GM21737 (cell line): Measurements from ENCODE around the gene MBD5.
"Not testable (repeated sequence)": the region's sequence is repeated elsewhere in the genome, so short reads cannot be mapped to it uniquely, and the experiment has no call there.

Experiments
- ATAC-seq: cut with Tn5 transposase; IDR thresholded peaks from one replicate; pipeline ENCODE4 v1.9.1; 2021; ENCODE audit warnings: mild to moderate bottlenecking, moderate library complexity; ENCODE audit not compliant: unreplicated experiment

MBD5 gene

DNA sequence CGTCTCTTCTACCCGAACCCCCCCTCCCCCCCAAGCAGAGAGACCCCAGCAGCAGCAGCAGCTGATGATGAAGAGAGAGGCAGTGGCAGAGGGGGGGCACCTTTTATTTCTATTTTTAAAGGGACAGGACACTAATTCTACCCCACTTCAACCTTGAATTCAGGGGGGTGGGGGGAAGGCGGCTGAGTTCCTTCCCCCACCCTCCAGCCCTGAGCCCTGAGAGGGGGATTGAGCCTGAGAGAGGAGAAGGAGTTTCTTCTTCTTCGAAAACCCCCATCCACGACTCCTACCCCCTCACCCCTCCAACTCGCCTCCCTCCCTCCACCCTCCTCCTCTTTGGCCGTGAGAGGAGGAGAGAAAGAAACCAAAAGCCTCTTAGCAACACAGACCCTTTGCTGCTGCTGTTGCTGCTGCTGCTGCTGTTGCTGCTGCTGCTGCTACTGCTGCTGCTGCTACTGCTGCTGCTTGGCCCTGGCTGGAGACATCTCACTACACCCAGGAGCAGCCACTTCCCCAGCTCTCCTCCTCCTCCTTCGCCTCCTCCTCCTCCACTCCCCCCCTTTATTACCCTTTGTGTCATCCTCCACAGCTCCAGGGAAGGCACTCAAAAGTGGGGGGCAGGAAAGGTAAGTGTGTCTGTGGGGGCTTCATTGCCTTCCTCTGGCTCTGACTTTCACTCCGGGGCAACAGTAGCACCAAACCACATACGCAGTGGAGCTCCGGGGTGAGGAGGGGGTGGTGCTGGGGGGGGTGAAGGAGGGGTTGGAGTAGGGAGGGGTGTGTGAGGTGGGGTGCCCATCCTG, at the start of gene MBD5:
MBD5 (plus strand) TSS at position 33 of the 803 bp plus-strand sequence.
- ATAC-seq = peak; percentile 34

DNA sequence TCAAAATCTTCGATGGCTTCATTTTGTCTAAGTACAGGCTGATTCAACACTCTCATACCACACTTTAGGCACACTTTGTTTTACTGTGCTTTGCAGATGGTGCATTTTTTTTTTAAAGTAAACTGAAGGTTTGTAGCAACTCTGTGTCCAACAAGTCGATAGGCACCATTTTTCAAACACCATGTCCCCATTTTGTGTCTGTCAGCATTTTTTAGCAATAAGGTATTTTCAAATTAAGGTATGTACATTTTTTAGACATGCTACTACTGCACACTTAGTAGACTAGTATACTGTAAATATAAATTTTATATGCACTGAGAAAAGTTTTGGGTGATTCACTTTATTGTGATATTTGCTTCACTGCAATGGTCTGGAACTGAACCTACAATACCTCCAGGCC, 44.8 kb upstream of the MBD5 start:
- no peak for ATAC-seq

DNA sequence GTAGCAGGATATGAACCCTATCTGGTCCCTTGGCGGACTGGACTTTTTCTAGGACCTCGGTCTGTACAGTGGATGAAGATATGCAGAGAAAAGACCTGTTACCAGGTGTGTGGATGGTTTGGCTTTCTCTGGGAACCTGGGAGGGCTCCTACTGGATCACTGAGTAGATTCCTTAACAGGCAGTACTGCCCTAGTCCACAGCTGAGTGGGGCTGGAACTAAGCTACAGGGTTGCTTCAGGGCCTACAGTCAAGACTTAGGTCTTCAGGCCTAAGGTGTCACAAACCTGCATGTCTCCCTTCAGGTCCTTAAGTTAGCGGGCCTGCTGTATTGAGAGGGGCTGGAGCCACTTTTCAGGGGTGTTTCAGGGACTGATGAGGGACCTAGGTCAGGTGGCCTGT, 43.2 kb upstream of the MBD5 start:
- no peak for ATAC-seq

DNA sequence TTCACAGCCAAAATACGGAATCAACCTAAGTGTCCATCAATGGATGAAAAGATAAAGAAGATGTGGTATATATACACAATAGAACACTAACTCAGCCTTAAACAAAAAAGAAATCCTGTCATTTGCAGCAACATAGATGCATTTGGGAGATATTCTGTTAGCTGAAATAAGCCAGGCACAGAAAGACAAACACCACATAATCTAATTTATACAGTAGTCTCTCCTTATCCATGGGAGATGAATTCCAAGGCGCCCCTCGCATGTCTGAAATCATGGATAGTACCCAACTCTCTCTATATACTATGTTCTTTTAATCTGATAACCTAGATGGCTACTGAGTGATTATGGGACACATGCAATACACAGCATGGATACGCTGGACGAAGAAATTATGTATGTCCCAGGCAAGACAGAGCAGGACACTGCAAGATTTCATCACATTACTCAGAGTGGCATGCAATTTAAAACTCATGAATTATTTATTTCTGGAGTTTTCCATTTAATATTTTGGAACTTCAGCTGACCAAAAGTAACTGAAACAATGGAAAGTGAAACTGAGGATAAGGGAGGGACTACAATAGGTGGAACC, 39.9 kb upstream of the MBD5 start:
- ATAC-seq = no peak

DNA sequence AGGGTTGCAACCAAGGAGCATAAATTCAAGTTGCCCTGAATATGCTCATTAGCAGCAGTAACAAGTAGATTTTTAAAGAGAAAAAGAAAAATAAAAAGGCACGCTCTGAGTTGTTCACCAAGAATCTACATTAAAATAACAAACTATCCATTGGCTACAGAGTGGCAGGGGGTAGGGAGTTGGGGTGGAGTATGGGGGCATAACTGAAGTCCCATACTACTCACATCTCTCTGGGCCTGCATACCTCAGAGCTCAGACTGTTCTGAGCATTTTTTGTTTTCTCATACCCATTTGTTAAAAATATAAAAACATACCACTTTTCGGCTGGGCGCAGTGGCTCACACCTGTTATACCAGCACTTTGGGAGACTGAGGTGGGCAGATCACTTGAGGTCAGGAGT, 31.8 kb upstream of the MBD5 start:
- ATAC-seq = no peak

DNA sequence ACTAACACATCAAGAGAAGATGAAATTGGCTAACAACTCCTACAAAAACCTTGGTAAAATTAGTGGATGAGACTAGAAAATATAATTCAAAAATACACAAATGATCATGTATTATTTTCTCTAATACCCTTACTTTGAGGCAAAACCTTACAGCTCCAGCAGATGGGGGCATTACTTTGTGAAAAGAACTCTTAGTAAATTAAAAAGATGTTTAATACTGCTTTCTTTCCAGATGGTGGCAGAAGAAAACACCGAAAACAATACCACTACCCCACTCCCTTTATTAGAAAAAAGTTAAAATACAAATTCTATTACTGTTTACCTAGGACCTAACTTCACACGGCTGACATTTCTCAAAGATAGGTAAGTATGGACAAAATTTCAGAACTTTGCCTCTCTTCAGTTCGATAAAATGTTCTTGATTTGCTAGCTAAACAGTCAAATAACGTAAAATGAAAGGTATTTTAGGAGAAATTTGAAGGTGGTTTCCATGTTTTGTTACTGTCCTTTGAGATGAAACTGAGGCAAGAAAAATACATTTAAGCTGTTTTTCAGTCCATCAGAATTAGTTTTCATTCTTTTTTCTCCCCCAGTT, 31.0 kb upstream of the MBD5 start:
- ATAC-seq = peak; percentile 80

DNA sequence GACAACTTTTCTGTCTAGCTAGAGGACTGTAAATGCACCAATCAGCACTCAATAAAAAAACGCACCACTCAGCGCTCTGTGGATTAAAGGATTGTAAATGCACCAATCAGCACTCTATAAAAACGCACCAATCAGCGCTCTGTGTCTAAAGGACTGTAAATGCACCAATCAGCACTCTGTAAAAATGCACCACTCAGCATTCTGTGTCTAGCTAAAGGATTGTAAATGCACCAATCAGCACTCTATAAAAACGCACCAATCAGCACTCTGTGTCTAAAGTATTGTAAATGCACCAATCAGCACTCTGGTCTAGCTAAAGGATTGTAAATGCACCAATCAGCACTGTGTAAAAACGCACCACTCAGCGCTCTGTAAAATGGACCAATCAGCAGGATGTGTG, 25.9 kb upstream of the MBD5 start:
- ATAC-seq = not testable (repeated sequence)

DNA sequence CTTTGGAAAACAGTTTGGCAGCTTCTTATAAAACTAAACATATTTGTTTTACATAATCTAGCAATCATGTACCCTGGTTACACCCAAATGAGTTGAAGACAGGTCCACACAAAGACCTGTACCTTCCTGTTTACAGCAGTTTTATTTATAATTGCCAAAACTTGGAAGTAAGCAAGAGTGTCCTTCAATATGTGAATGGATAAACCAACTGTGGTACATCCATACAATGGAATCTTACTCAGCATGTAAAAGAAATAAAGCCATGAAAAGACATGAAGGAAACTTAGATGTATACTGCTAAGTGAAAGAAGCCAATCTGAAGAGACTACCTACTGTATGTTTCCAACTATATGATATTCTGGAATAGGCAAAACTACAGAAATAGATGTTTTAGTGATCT, 24.1 kb upstream of the MBD5 start:
- ATAC-seq = no peak

DNA sequence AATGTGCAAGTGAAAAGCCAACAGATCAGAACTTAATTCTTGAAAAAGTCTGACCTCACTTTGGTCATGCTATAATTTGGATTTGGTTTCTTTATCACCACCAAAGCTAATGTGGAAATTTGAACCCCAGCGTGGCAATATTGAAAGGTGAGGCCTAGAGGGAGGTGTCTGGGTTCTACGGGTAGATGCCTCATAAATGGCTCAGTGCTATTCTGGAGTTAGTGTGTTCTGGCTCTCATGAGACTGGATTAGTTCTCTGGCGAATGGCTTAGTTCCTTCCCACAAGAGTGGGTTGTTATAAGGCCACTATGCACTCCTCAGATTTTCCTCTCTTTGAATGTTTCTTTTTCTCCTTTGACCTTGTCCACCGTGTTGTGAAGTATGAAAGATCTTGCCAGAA, 22.7 kb upstream of the MBD5 start:
- no peak for ATAC-seq

DNA sequence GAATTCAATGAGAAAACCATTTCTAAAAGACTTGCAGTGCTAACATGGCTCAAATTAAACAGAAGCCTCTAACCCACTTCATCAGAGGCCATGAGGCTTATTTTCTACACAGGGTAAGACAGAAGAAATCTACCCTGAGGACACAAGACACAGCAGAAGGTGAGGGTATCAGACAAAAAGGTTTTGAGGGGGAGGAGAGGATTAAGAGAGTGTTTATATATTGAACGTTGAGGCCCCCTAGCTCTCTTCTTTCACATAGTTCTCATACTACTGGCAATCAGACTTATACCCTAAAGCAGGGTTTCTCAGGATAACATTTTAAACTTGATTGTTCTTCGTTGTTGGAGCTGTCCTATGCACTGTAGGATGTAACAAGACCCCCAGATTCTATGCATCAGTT, 21.8 kb upstream of the MBD5 start:
- ATAC-seq = no peak

DNA sequence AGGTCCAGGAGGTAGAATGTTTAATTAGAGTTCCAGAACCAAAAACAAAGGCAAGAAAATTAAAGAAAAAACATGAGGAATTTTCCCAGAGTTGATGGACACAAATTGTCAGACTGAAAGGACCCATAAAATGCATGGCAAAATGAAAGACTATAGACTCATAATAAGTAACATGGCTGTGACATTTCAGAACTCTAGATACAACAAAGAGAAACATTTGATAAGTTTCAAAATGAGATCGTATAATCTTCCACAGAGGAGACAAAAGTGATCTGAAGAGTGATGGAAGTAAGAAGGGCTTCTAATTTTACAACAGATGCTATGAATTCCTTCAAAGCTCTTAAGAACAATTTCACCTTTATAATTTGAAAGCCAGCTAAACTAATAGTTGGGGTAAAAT, 20.8 kb upstream of the MBD5 start:
- no peak for ATAC-seq

DNA sequence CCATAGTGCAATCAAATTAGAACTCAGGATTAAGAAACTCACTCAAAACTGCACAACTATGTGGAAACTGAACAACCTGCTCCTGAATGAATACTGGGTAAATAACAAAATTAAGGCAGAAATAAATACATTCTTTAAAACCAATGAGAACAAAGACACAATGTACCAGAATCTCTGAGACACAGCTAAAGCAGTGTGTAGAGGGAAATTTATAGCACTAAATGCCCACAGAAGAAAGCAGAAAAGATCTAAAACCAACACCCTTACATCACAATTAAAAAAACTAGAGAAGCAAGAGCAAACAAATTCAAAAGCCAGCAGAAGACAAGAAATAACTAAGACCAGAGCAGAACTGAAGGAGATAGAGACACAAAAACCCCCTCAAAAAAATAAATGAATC, 18.5 kb upstream of the MBD5 start:
- ATAC-seq = not testable (repeated sequence)

DNA sequence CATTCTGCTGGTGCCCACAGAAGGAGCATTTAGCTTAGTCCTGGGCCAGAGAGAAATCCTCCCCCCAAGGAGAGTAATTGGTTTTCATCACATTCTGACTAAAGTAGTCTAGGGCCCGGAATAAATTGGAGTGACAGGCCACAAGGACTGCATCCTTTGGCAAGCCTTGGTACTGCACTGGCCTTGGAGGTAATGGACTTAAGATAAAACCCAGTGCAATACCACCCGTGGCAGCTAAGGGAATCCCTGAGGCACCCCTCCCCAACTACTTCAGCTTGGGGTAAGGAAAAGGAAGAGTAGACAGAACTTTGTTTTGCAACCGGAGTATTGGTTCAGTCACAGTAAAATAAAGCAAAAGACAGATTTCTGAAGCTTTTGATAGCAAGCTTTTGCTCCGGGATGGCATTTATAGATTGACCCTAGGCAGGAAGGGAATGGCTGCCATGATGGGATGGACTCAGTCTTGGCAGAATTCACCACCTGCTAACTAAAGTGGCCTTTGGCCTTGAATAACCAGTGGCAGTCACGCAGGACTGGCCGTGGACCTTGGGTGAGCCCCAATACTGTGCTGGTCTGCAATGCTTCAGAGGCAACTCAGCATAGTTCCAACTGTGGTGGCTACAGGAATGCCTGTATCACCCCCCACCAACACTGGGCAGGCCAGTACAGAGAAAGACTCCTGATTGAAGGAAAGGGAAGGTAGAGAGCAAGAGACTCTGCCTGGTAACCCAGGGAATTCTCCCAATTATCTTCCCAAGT, 14.5 kb upstream of the MBD5 start:
- no peak for ATAC-seq

DNA sequence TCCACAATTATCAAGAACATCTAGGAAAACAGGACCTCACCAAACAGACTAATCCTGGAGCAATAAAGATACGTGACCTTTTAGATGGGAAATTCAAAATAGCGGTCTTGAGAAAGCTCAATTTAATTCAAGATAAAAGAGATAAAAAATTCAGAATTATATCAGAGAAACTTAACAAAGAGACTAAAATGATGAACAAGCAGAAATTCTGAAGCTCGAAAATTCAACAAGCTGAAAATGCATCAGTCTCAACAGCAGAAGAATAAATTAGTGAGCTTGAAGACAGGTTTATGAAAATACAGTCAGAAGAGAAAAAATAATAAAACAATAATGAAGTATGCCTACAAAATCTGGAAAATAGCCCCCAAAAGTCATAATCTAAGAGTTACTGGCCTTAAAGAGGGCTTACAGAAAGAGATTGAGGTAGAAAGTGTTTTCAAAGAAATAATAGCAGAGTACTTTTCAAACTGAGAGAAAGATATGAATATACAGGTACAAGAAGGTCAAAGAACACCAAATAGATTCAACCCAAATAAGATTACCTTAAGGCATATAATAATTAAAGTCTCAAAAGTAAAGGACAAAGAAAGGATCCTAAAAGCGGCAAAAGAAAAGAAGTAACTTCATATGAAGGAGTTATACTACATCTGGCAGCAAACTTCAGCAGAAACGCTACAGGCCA, 13.5 kb upstream of the MBD5 start:
- no peak for ATAC-seq

DNA sequence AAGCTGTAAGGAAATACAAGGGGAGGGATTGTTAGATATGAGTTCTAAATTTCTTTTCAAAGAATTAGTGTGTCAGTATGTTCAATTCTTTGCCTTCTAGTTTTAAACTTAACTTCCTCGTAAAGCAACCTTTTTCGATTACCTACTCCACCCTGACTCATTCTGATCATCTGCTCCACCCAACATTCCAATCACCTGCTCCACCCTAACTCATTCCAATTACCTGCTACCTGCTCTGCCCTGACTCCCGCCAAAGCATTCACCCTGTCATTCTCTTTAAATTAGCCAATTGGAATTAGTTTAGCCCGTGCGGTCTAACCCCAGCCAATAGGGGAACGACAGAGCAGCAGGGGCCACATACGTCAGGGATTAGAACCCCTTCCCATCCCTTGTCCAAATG, 12.5 kb upstream of the MBD5 start:
- ATAC-seq = not testable (repeated sequence)

DNA sequence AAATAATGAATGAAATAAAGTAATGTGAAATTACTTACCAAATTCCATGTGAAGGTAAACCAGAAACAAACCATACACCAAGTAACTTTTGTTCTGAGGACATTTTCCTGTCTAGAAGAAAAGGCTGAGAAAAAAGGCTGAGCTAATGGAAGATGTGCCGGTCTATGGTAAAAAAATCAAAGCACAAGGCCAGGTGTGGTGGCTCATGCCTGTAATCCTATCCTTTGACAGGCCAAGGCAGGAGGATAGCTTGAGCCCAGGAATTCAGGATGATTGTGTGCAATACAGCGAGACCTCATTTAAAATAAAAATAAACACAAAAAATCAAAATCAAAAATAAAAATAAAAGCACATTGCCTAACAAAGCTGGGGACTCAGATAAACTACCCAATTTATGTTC, 7.0 kb upstream of the MBD5 start:
- ATAC-seq = no peak

DNA sequence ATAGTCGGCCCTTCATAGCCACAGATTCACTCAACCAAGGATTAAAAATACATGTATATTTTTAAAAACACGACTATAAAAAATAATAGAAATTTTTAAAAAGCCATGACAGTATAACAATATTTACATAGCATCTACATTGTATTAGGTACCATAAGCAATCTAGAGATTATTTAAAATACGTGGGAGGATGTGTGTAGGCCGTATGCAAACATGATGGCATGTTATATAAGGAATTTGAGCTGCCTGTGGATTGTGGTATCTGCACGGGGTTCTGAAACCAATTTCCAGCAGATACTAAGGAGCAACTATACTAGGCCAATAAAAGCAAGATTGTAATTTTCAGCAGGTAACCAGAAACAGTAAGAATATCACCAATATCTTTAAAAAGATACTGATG, 6.3 kb upstream of the MBD5 start:
- ATAC-seq = no peak

DNA sequence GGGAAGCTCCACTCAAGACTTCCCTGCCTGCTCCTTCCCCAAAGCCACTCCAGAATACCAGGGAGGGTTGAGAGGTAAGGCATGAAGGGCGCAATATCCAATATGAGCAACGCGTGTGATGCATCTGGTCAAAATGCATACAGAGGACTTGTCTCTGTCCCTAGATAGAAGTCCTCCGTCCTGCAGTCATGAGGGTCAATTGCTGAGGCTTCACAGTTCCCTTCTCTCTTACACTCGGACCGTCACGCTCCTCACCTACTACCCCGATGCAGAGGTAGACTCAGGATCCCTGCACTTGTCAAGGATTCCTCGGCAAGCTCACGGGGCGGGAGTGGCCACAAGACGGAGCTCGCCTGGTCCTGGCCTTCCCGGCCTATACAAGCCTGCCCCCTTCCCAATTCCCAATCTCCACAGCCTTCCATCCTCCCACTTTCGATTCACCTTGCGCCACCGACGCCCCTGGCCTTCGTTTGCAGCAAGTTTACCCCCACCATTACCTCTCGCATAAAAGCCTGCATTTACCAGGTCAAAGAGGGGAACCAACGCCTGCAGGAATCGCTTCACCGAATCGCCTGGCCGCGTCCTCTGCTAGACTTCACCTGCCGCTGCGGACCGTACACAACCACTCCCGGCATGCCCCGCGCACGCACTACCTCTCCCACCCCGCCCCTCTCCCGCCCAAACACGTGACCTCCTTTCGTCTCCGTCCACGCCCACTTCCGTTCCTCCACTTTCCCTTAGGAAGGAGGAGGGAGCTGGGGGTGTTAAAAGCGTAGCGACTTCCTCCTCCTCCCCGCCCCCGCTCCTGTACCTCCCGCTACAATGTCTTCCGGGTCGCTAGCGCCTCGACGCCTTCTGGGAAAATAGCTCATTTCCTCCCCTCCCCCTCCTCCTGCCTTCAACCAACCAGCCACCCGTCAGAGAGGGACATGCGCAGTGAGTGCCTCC, 506 bp upstream of the MBD5 start, which contains the start of gene ORC4:
ORC4 (minus strand) TSS at position 627 of the 948 bp plus-strand sequence. CDS start 44,779 bp downstream, outside the sequence.
- peak; percentile 84 for ATAC-seq

DNA sequence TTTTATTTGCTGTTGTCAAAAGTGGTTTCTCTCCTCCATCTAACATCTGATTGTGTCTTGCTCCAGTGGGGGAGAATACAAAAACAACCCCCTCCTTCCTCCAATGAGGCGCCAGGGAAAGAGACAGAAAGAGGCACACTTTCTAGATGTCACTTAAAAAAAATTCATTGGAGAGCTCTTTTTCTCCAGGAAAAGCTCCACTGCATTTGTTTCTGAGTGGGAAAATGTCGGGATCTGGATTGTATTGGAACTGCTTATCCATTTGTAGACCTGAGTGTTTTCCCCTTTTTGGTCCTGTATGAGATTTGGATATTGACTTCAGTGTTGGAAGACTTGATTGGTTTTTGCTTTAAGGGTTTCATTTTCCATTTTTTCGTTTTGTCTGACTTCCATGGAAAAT, 995 bp downstream of the MBD5 start:
- no peak for ATAC-seq

DNA sequence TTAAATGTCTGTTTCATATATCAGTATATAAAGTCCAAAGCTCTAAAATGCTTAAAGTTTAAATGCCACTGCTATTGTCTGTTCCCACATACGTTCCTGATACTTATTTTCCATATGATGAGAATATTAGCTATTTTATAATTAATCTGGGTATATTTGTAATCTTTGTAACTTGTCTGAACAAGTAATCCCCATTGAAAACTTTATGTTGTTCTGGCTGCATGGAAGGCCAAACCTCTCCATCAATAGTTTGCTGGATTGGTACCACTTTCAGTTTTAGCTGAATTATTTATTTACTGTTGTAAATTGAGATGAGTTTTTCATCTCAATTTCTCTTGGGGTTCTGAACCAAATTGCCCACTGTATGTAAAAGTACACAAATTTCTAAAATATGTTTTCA, 1.5 kb downstream of the MBD5 start:
- no peak for ATAC-seq
